GM12873 (cell line): ENCODE results near the gene SCARF2.

Experiments used
- CTCF ChIP-seq: IDR thresholded peaks from 2 replicates; pipeline ENCODE4 v1.5.1; 2012; ENCODE audit warnings: low read depth, mild to moderate bottlenecking, moderate library complexity, low read length, control low read depth; ENCODE audit not compliant: insufficient read depth; ENCODE audit errors: missing control alignments

SCARF2 gene

GRCh38 chr22:20386972-20387371, 50.7 kb downstream of the SCARF2 start:
- TF ChIP-seq CTCF: no peak

GRCh38 chr22:20386336-20386735, 51.3 kb downstream of the SCARF2 start:
- no peak for TF ChIP-seq CTCF

GRCh38 chr22:20384865-20385264, 52.8 kb downstream of the SCARF2 start:
- no peak for TF ChIP-seq CTCF

- no peak for TF ChIP-seq CTCF
Observed at GRCh38 chr22:20384171-20384570, 53.5 kb downstream of the SCARF2 start.

GRCh38 chr22:20383538-20383937, 54.1 kb downstream of the SCARF2 start:
- TF ChIP-seq CTCF: no peak

GRCh38 chr22:20380486-20380885, 57.1 kb downstream of the SCARF2 start:
- TF ChIP-seq CTCF: no peak

GRCh38 chr22:20378110-20378509, 59.5 kb downstream of the SCARF2 start:
- TF ChIP-seq CTCF: no peak
